ENCODE results near the gene APOL5.

DNA sequence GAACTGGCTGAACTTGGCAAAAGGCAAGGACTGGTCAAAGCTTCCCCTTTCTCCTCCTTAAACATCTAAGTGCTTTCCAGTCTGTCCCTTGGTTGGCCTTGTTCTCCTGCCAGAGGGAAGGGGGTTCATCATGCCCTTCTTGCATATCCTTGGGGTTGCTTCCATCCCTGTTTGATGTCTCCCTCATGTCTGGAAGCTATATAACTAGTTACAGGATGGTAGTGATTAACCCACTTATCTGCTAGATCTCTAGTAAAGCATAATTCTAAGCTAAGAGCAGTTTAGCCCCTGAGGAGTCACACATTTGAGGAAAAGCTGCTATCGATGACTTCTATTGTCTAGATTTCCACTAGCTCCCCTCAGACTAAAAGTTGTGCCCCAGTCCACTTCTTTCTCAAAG is 22.9 kb downstream of the APOL5 start:
- TF ChIP-seq POLR2A (IDR thresholded peaks at IDR 0.05; ENCODE audit: extremely low read depth, insufficient read length) = no peak
- TF ChIP-seq, protein P1, sequence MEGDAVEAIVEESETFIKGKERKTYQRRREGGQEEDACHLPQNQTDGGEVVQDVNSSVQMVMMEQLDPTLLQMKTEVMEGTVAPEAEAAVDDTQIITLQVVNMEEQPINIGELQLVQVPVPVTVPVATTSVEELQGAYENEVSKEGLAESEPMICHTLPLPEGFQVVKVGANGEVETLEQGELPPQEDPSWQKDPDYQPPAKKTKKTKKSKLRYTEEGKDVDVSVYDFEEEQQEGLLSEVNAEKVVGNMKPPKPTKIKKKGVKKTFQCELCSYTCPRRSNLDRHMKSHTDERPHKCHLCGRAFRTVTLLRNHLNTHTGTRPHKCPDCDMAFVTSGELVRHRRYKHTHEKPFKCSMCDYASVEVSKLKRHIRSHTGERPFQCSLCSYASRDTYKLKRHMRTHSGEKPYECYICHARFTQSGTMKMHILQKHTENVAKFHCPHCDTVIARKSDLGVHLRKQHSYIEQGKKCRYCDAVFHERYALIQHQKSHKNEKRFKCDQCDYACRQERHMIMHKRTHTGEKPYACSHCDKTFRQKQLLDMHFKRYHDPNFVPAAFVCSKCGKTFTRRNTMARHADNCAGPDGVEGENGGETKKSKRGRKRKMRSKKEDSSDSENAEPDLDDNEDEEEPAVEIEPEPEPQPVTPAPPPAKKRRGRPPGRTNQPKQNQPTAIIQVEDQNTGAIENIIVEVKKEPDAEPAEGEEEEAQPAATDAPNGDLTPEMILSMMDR (IDR thresholded peaks at IDR 0.05; ENCODE audit: low read depth, low read length) = no peak
- TF ChIP-seq, protein P2, sequence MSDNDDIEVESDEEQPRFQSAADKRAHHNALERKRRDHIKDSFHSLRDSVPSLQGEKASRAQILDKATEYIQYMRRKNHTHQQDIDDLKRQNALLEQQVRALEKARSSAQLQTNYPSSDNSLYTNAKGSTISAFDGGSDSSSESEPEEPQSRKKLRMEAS (IDR thresholded peaks at IDR 0.05; ENCODE audit: low read depth, low read length) = no peak

Measured in NB4 (cell line).